HG02623 (cell line): ENCODE results near the gene BCL7A.
"Not testable (repeated sequence)": the region's sequence is repeated elsewhere in the genome, so short reads cannot be mapped to it uniquely, and the experiment has no call there.

Experiments
- ATAC-seq: cut with Tn5 transposase; IDR thresholded peaks from one replicate; pipeline ENCODE4 v1.9.1; 2021; ENCODE audit warnings: moderate library complexity; ENCODE audit not compliant: unreplicated experiment

The BCL7A gene

DNA sequence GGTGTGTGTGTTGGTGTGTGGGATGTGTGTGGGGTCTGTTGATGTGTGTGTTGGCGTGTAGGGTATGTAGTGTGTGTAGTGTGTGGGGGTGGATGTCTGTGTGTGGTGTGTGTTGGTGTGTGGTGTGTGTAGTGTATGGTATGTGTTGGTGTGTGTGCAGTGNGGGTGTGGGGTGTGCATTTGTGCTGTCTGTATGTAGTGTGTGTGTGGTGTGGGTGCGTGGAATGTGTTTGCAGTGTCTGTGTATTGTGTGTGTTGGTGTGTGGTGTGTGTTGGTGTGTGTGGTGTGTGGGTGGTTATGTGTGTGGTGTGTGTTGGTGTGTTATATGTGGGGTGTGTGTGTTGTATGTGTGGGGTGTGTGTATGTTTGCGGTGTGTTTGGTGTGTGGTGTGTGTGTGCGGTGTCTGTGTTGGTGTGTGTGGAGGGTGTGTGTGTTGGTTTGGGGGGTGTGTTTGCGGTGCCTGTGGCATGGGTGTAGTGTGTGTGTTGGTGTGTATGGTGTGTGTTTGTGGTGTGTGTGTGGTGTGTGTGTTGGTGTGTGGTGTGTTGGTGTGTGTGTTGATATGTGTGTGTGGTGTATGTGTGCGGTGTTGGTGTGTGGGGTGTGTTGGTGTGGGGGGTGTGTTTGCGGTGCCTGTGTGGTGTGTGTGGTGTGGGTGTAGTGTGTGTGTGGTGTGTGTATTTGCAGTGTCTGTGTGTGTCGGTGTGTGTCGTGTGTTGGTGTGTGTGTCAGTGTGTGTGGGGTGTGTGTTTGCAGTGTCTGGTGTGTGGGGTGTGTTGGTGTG, 71.6 kb downstream of the BCL7A start:
- no peak for ATAC-seq

DNA sequence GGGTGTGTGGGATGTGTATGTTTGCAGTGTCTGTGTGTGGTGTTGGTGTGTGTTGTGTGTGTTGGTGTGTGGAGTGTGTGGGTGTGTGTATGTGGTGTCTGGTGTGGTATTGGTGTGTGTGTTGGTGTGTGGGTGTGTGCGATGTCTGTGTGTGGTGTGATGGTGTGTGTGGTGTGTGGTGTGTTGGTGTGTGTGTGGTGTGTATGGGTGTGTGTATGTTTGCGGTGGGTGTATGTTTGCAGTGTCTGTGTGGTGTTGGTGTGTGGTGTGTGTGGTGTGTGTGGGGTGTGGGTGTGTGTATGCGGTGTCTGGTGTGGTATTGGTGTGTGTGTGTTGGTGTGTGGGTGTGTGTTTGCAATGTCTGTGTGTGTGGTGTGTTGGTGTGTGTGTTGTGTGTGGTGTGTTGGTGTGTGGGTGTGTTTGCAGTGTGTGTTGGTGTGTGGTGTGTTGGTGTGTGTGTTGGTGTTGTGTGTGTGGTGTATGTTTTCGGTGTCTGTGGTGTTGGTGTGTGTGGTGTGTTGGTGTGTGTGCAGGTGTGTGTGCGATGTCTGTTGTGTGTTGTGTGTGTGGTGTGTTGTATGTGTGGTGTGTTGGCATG, 72.6 kb downstream of the BCL7A start:
- no peak for ATAC-seq

DNA sequence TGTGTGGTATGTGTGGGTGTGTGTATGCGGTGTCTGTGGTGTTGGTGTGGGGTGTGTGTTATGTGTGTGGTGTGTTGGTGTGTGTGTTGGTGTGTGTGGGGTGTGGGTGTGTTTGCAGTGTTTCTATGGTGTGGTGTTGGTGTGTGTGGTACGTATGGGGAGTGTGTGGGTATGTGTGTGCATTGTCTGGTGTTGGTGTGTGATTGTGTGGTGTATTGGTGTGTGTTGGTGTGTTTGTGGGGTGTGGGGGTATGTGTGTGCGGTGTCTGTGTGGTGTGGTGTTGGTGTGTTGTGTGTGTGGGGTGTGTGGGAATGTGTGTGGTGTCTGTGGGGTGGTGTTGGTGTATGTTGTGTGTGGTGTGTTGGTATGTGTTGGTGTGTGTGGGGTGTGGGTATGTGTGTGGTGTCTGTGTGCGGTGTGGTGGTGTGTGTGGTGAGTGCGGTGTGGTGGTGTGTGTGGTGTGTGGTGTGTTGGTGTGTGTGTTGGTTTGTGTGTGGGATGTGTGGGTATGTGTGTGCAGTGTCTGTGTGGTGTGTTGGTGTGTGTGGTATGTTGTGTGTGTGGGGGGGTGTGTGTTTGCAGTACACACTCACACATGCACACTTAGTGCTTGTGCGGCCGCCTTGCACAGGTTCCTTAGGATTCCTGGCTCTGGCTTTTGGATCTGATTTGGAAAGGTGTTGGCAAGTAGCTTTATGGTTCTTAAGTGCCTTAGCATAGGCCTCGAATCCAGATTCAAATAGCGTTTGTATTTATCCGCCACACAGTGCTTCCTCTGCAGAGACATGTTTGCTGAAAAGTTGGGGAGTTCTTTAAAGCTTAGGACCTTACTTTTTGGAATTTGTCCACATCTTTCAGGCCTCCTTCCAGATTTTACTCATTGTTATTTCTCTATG, 73.3 kb downstream of the BCL7A start:
- no peak for ATAC-seq

DNA sequence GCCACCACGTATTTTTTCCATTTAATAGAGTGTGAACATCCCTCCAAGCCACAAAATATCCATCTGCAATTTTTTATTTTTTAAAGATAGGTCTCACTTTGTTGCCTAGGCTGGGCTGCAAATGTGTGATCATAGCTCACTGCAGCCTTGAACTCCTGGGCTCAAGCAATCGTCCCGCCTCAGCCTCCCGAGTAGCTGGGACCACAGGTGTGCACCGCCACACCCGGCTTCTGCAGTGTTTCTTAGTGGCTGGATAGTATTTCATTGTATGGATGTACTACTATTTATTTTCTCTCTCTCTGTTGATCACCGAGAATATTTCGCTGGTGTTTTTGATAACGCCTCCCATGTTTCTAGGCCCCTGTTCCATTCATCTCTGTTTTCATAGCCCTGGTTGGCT, 74.3 kb downstream of the BCL7A start:
- no peak for ATAC-seq

DNA sequence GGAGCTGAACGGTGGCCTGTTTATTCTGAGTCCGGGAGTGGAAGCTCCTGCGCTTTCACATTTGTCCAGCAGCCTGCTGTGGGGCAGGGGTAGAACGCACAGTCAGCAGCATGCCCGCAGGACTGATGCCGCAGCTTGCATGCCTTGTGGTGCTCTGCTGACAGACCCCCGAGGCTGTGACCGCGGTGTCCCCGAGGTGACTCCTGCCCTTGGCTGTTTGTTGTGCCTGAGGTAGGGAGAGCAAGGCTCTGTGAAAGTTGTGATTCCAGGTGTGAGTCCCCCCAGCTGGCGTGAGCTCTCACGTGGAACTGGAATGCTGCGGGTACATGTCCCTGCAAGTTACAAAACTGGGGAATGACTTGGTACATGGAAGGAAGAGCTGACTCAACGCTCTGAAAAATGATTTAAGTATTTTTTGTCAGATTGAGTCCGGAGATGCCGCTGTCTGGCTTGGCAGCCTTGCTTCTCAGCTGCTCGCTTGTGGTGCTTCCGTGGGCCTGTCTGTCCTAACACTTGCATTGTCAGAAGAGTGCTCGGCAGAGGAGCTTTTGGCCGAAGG, 75.0 kb downstream of the BCL7A start:
- no peak for ATAC-seq

DNA sequence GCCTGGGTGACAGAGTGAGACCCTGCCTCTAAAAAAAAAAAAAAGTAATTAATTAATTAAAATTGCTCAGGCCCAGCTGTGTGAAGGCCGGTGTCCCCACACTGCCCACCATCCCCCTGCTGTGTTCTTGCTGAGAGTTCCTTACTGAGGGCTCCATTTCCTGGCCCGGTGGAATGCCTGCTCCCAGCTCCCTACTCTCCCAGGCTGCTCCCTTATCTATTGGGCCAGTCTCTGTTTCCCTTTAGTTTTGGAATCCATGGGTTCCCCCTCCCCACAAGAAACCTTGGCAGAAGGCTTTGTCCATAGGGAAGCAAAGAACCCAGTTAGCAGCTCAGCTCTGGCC, 75.9 kb downstream of the BCL7A start:
- ATAC-seq = no peak

DNA sequence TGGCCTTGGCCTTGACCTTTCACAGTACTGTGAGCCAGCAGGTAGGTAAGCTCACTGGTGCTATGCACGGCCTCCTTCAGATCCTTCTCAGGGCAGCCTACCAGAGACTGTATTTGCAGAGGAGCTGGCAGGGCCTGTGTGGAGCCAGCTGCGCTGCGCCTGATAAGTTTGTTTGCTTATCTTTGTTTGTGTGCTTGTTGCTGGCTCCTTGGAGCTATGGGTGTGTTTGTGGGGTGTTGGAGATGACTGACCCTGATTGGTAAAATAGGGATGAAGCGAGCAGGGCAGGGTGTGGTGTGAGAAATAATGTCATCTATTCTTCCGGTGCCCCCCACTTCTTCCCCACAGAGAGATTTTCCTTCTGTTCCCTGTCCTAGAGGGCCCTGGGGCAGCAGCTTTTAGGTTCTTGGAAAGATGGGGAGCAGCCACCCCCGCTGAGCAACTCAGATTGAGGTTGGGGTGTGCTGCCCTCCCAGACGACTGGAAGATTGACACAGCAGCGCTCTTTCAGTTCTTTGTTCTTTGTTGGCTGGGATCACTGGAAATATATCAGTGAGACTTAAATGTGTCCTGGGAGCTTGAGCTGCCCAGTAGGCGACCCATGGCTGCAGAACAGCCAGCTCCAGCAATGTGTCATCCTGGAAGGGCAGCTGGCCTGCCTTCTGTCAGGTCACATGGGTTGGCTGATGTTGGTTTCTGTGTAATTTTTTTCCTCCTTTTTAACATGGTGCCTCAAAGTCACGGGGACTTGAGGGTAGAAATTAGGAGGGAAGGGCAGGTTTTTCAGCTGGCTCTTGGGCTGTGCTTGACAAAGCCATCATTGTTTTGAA, 76.5 kb downstream of the BCL7A start:
- no peak for ATAC-seq

DNA sequence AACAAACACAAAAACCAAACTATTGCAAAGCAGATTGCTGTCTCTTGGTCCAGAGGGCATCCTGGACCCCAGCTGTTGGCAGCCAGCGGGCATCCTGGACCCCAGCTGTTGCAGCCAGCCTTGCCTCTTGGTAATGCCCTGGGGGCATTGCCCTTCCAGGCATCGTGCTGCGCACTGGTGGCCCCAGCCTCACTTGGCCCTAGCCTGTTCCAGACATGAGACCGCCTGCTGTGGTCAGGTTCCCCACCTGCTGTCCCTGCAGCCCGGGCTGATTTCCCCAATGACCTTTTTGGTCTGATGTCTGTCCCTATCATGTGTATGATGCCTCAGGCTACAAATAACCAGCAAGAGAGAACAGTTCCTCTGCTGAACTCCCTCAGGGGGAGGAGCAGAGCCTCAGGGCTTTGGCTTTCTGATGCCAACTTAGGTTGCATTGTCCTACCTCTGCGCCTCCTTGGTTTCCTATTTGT, 77.6 kb downstream of the BCL7A start:
- no peak for ATAC-seq

DNA sequence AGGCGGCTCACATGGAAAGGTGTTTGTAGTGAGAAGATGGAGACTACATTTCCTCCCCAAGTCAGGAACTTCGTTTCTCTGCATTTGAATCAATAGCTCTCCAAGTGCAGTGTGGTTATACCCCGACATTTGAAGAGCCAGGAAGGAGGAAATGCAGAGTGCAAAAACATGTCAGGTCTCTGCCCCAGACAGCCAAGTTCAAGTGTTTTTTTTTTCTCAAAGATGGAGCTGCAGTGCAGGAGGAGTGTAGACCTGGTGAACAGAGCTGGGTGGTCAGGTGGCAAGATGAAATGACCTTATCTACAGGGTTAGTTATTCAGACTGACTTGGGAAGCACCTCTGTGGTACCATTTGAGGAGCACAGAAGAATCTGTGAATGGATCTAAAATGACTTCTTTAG, 78.2 kb downstream of the BCL7A start:
- ATAC-seq = no peak

DNA sequence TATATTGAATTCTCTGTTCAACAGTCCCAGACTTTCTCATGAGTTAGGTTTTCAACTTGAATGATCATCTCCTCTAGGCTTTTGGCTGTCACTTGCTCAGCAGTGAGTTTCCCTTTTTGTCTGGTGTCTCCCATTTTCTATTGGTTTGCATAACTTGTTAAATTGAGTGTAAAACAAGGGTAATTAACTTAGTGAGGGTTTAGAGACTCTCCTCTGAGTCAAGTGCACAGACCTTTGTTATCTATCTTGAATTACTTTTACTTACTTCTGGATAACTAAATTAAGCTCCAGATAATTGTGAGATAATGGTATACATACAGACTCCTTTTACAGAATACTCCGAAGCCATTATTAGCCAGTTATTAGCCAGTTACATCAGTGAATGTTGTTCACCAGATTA, 78.9 kb downstream of the BCL7A start:
- ATAC-seq = no peak

DNA sequence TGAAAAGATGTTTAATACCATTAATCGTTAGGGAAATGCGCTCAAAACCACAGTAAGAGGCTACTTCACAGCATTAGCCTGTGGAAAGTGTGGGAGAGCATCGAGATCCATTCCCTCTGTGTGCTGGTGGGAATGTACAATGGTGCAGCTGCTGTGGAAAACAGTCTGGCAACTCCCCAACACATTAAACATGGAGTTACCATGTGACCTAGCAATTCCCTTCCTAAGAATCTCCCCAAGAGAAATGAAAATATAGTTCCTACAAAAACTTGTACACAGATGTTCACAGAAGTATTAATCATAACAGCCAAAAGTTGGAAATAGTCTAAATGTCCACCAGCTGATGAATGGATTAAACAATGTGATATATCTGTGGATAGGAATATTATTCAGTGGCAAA, 80.6 kb downstream of the BCL7A start:
- ATAC-seq = no peak

DNA sequence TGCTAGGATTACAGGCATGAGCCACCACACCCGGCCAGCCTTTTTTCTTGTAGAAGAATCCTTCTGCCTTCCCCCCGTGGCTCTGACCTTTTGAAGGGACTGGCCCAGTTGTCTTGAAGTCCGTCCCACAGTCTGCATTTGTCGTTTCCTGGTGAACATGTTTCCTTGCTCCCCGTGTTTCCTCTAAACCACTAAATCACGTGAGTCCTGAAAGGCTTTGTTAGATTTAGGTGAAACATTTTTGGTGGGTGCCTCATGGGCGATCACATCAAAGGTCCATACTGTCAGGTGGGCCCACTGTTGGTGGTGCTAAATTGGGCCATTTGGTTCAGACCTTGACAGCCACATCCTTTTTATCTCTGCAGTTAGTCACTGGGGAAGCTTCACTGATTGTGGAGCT, 83.2 kb downstream of the BCL7A start:
- ATAC-seq = no peak

DNA sequence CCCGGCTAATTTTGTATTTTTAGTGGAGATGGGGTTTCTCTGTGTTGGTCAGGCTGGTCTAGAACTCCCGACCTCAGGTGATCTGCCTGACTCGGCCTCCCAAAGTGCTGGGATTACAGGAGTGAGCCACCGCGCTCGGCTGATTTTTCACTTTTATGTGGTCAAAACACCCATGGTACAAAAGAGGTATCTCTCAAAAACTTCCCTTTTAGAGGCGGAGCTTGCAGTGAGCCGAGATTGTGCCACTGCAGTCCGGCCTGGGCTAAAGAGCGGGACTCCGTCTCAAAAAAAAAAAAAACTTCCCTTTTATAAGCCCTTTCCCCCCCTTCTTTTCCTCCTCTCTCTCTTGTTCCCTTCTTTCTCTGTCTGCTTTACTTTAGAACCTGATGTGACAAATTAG, 83.8 kb downstream of the BCL7A start:
- ATAC-seq = not testable (repeated sequence)

DNA sequence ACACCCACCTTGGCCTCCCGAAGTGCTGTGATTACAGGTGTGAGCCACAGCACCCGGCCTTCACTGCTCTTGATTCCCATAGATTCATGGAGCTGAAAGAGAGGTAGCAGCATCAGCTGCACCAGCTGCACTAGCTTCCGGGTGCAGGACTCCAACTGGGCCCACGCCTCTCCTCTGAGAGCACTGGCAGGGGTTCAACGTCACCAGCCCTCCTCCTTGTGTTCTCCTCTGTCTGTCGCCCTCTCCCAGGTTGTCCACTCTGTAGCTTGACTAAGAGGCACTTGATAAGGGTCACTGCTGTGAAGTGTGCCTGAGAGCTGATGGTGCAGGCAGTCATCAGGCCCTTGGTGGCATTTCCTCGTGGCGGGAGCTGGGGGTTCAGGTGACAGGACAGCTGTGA, 85.2 kb downstream of the BCL7A start:
- ATAC-seq = no peak

DNA sequence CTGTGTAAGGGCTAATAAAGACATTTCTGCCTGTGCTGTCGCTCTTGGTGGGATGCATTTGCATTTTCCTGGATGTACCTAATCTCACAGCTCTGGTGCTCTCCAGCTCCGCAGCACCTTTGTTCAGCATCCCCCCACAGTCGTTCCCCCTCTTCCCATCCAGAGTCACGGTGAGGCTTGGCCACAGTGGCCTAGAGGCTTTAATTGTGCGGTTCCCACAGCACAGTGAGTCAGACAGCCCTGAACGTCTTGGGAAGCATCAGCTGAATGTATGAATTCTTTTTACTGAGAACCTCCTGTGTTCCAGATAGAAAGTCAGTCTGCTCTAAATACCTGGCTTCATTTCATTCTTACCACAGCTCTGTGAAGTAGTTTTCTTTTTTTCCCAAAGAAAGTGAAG, 85.6 kb downstream of the BCL7A start:
- ATAC-seq = no peak

DNA sequence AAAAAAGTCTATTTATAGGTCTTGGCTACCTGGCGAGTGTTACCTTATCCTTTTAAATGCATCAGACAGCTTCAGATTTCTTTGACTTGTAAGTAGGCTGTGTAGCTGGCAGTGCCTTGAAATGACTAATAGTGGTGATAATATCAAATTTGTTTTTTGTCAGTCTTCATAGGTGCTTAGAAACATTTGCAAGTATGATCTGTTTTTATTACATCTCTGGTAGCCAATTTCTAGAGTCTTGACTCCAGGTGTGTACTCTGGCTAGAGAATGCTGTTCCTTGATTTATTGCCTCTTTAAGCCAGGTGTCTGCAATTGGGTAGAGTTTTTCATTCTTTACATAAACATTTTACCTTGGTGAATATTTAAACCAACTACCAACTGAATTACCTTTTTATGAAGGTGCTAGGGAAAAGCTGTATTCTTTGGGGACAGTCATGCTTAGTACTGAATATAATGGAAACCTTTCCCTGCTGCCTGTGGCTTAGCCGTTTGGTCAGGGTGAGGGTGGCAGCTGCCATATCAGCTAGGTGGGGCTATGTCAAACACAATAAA, 89.5 kb downstream of the BCL7A start:
- no peak for ATAC-seq
